Raji (cell line): ENCODE data around the gene NDOR1.

Experiments used
- POLR2A ChIP-seq: IDR thresholded peaks from 2 replicates; pipeline ENCODE4 v1.6.1; 2011; ENCODE audit warnings: low read depth, low read length, control low read depth; ENCODE audit not compliant: insufficient read depth

The NDOR1 gene

GRCh38 chr9:137173796-137174664, 31.5 kb upstream of the NDOR1 start:
- TF ChIP-seq POLR2A, result no peak

- TF ChIP-seq POLR2A, result no peak
Measured at GRCh38 chr9:137174722-137175293, 30.7 kb upstream of the NDOR1 start.

GRCh38 chr9:137175345-137175961, 30.0 kb upstream of the NDOR1 start:
- TF ChIP-seq POLR2A, result no peak

GRCh38 chr9:137176302-137177182, 29.0 kb upstream of the NDOR1 start:
- TF ChIP-seq POLR2A, result no peak

GRCh38 chr9:137178201-137178938, 27.1 kb upstream of the NDOR1 start:
- TF ChIP-seq POLR2A, result no peak

- no peak for TF ChIP-seq POLR2A
Measured at GRCh38 chr9:137178939-137179630, 26.4 kb upstream of the NDOR1 start.

- TF ChIP-seq POLR2A, result no peak
Measured at GRCh38 chr9:137179761-137180160, 25.7 kb upstream of the NDOR1 start.

- no peak for TF ChIP-seq POLR2A
Measured at GRCh38 chr9:137180491-137180890, 25.0 kb upstream of the NDOR1 start.

- TF ChIP-seq POLR2A, result no peak
Measured at GRCh38 chr9:137181680-137182079, 23.8 kb upstream of the NDOR1 start.

GRCh38 chr9:137182836-137183235, 22.7 kb upstream of the NDOR1 start:
- TF ChIP-seq POLR2A, result no peak

- TF ChIP-seq POLR2A, result no peak
Measured at GRCh38 chr9:137183980-137184595, 21.4 kb upstream of the NDOR1 start.

GRCh38 chr9:137184881-137185660, 20.4 kb upstream of the NDOR1 start:
- no peak for TF ChIP-seq POLR2A

- no peak for TF ChIP-seq POLR2A
Measured at GRCh38 chr9:137185921-137186320, 19.6 kb upstream of the NDOR1 start.
